OCI-M1 (cell line): Measurements from ENCODE around the gene ITGA2.
A peak's percentile ranks its signal among the peaks of the same experiment; 100 is the strongest.
"Not testable (repeated sequence)": the region's sequence is repeated elsewhere in the genome, so short reads cannot be mapped to it uniquely, and the experiment has no call there.

Source experiments
- DNase-seq: peaks from one replicate; lab custom pipeline; 2025; lab: John Stamatoyannopoulos, UW

ITGA2 gene

GRCh38 chr5:52989025-52989780 lies at the start of gene ITGA2:
ITGA2 (plus strand) TSS chr5:52989352; CDS start chr5:52989469, 117 bp downstream.
- DNase-seq: no peak

DNA sequence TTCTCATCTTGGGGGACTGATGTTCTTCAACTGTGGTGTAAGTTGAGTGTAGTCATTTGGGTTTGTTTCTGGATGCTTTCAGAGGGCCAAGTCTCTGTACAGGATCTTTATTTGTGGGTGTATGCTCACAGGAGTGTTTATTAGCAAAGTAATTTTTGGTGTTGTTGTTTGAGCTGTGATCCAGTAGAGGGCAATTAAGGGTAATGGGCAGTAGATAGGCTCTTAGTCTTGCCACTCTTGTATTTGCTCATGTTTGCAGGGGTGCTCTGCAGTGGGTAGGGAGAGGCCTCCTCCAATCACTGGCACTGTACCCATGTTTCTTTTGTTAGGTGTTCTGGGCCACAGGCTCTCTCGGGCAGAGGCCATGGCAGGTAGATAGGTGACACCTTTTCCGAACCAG lies 45.9 kb upstream of the ITGA2 start:
- DNase-seq: peak; percentile 32

- no peak for DNase-seq
Measured at GRCh38 chr5:52943808-52944207, 45.3 kb upstream of the ITGA2 start.

DNA sequence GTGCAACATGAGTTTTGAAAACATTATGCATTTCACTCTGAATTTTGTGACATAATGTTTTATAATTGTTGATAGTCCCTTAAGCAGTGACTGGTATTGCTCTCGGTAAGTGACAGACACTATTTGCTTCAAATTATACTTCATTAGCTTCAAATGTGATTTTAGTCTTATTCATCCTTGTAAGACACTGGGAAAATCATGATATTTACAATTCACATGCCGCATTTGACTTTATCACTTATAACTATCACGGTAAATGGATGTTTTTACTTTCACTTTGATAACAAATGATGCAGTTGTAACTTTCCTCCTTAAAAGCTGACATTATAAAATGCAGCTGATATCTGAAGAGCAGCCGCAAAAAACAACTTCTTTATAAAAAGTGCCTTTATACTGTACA lies 44.1 kb upstream of the ITGA2 start:
- DNase-seq: peak; percentile 49

GRCh38 chr5:52947208-52947607 lies 41.9 kb upstream of the ITGA2 start:
- DNase-seq: no peak

DNA sequence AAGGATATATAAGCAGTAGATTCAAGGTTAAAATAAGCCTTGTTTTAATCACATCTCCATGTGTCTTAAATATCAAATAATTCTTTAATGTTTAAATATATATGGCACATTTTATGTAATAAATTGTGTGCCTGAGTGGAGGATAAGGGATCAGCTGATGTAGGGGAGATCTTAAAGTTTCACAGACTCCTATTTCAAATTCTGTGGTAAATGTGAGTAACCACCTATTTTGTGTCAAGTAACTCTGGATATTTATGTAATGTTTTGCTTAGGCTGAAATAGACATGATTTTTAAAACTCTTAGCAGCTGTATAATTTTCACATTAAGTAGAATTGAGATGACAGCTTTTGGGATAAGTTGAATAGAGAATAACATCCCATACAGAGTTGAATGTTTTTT lies 41.3 kb upstream of the ITGA2 start:
- DNase-seq: peak; percentile 44

GRCh38 chr5:52948418-52949076 lies 40.6 kb upstream of the ITGA2 start:
- DNase-seq: peak; percentile 92

GRCh38 chr5:52950686-52951085 lies 38.5 kb upstream of the ITGA2 start:
- no peak for DNase-seq

GRCh38 chr5:52952483-52952882 lies 36.7 kb upstream of the ITGA2 start:
- DNase-seq: no peak

GRCh38 chr5:52956014-52956413 lies 33.1 kb upstream of the ITGA2 start:
- no peak for DNase-seq

- no peak for DNase-seq
Measured at GRCh38 chr5:52956915-52957747, 32.0 kb upstream of the ITGA2 start.

DNA sequence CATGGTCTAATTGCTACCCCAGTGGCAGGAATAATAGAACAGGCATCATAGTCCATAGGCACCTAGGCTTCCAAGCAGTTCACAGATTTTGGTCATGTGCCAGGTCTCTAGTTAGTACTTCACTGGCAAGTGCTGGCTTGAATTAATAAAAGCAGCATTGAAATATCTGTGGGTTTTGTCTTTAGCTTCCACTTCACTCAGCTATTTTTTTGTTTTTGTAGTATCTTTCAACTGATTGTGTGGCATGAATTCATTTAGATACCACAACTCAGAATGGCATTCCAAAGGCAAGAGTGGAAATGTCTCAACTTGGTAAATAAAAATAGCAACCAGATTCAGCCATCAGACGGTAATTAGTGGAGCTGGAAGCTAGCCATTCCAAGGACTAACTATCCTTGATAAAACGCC lies 27.9 kb upstream of the ITGA2 start:
- DNase-seq: no peak

GRCh38 chr5:52963636-52964035 lies 25.5 kb upstream of the ITGA2 start:
- DNase-seq: no peak

- peak; percentile 11 for DNase-seq
Measured at GRCh38 chr5:52964138-52964537, 25.0 kb upstream of the ITGA2 start.

- DNase-seq: not testable (repeated sequence)
Measured at GRCh38 chr5:52976157-52976556, 13.0 kb upstream of the ITGA2 start.

DNA sequence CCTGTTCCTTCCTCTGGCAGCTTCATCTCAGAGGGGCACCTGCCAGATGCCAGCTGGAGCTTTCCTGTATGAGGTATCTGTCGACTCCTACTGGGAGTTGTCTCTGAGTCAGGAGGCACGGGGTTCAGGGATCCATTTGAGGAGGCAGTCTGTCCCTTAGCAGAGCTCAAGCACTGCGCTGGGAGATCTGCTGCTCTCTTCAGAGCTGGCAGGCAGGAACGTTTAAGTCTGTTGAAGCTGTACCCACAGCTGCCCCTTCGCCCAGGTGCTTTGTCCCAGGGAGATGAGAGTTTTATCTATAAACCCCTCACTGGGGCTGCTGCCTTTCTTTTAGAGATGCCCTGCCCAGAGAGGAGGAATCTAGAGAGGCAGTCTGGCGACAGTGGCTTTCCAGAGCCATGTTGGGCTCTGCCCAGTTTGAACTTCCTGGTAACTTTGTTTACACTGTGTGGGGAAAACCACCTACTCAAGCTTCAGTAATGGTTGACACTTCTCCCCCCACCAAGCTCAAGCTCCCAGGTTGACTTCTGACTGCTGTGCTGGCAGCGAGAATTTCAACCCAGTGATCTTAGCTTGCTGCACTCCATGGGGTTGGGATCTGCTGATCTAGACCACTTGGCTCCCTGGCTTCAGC lies 11.8 kb upstream of the ITGA2 start:
- no peak for DNase-seq

- no peak for DNase-seq
Measured at GRCh38 chr5:52981507-52981906, 7.6 kb upstream of the ITGA2 start.

DNA sequence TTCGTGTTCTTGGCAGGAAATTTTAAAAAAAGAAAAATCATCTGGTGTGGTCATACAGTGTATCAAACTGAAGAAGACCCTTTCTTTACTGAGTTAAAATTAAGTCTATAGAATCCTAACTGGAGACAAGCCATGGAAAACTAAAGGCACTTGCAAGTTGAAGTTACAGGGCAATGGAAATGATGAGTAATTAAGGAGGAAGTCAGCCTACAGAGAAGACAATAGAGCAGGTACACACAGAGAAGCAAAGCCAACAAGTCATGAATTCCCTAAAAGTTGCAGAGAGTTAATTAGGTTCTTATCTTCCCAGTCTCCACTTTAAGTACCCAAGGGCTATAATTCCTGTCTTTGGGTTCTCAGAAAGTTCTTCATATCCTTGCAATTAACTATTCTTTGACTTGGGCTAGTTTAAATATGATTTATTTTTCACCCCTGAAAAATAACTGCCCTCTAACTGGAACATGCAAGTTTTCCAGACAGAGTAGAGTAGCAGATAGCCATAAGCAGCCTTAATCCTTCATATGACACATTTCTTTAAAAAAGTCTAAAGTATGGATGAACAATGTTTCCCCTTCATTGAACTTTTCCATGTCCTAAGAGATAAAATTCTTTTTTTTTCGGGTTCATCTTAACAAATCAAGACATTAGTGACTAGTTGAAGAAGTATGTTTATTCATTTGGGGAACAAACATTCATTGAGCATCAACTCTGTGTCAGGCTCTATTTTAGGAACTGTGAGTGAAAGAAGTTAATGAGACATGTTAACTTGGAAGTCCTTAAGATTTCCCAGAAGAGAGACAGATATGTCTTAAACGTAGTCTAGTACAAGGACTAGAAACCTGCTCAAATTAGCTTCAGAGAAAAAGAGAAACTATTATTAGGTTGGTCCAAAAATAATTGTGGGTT lies 5.2 kb upstream of the ITGA2 start:
- DNase-seq: no peak

- DNase-seq: no peak
Measured at GRCh38 chr5:52985306-52985705, 3.8 kb upstream of the ITGA2 start.

DNA sequence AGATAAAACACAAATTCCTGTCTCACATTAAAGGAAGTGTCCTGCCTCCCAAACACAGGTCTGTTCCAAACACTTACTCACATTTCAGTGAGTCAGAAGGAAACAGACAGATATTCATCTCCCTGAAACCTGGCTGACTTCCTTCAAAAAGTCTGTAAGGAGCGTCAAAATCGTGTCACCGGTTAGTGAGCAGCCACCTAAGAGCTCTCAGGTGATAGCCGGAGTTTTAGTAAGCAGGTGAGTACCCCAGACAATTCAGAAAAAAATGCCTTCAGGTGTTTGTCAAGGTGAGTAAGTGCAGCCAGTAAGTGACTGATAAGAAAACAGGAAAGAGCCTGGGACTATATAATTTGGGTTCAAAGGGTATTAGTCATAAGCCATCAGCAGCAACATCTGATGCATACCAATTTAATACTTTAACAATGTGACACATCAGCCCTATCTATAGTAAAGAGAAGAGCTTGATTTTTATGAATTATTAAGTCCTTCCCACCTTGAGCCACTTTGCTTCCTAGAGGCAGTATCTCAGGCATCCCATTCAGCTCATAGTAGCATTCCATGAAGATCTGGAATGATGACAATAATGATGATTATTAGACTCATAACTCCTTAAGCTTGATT lies 1.3 kb upstream of the ITGA2 start:
- DNase-seq: no peak
